Astrocyte (in vitro differentiated cells and primary cell): ENCODE measurements around the gene TMEM200B. TPM values are rescaled to one million over a fixed set of nuclear protein-coding genes. Genes with fewer than 3 reads are reported as not detected.

Experiments
- DNase-seq: peaks from one replicate; pipeline ENCODE4 v3.0.0-alpha.2; 2010; ENCODE audit warnings: low read depth
- FAIRE-seq: peaks from 2 replicates; lab custom pipeline; 2011; peaks lifted over from hg19 to GRCh38; lab: Jason Lieb, UNC
- H2AFZ ChIP-seq: 2 replicates; pipeline ENCODE4 v1.6.0; 2012; ENCODE audit warnings: low read depth, low read length, inconsistent platforms
- H3K27ac ChIP-seq: 2 replicates; pipeline ENCODE4 v1.5.1; 2011; ENCODE audit warnings: low read depth, low read length, inconsistent platforms
- H3K27me3 ChIP-seq: 2 replicates; pipeline ENCODE4 v1.6.0; 2011; ENCODE audit warnings: low read length, inconsistent platforms; ENCODE audit not compliant: insufficient read depth
- H3K36me3 ChIP-seq: 2 replicates; pipeline ENCODE4 v1.5.1; 2011; ENCODE audit warnings: low read length, inconsistent platforms; ENCODE audit not compliant: insufficient read depth
- H3K4me1 ChIP-seq: 2 replicates; pipeline ENCODE4 v1.5.1; 2011; ENCODE audit warnings: low read length, inconsistent platforms; ENCODE audit not compliant: insufficient read depth
- H3K4me2 ChIP-seq: 2 replicates; pipeline ENCODE4 v1.6.0; 2012; ENCODE audit warnings: low read length, inconsistent platforms
- H3K4me3 ChIP-seq: 2 replicates; pipeline ENCODE4 v1.5.1; 2011; ENCODE audit warnings: low read depth, mild to moderate bottlenecking, low read length, inconsistent platforms; ENCODE audit not compliant: insufficient read depth
- H3K79me2 ChIP-seq: 2 replicates; pipeline ENCODE4 v1.6.0; 2012; ENCODE audit warnings: mild to moderate bottlenecking, low read length, inconsistent platforms; ENCODE audit not compliant: insufficient read depth
- H3K9ac ChIP-seq: 2 replicates; pipeline ENCODE4 v1.6.0; 2012; ENCODE audit warnings: mild to moderate bottlenecking, low read length, inconsistent platforms
- H3K9me3 ChIP-seq: 2 replicates; pipeline ENCODE4 v1.5.1; 2012; ENCODE audit warnings: low read depth, mild to moderate bottlenecking, low read length, inconsistent platforms; ENCODE audit not compliant: insufficient read depth
- H4K20me1 ChIP-seq: 2 replicates; pipeline ENCODE4 v1.6.0; 2012; ENCODE audit warnings: low read length, inconsistent platforms; ENCODE audit not compliant: insufficient read depth
- H3K27ac Mint-ChIP-seq: one replicate; pipeline ENCODE4 v1.8.0; 2021; ENCODE audit warnings: mild to moderate bottlenecking, mixed read lengths; ENCODE audit not compliant: unreplicated experiment
- H3K27me3 Mint-ChIP-seq: one replicate; pipeline ENCODE4 v1.8.0; 2021; ENCODE audit warnings: low read depth, mixed read lengths; ENCODE audit not compliant: unreplicated experiment
- H3K36me3 Mint-ChIP-seq: one replicate; pipeline ENCODE4 v1.8.0; 2021; ENCODE audit warnings: low read depth, mixed read lengths; ENCODE audit not compliant: unreplicated experiment
- H3K4me1 Mint-ChIP-seq: one replicate; pipeline ENCODE4 v1.8.0; 2021; ENCODE audit warnings: low read depth, mixed read lengths; ENCODE audit not compliant: unreplicated experiment
- H3K4me3 Mint-ChIP-seq: one replicate; pipeline ENCODE4 v1.8.0; 2021; ENCODE audit warnings: mild to moderate bottlenecking, moderate library complexity, mixed read lengths; ENCODE audit not compliant: unreplicated experiment
- H3K9me3 Mint-ChIP-seq: one replicate; pipeline ENCODE4 v1.8.0; 2021; ENCODE audit warnings: mild to moderate bottlenecking, mixed read lengths; ENCODE audit not compliant: unreplicated experiment
- EZH2 ChIP-seq: IDR thresholded peaks from 2 replicates; pipeline ENCODE4 v1.6.1; 2012; ENCODE audit warnings: mild to moderate bottlenecking, low read length, inconsistent platforms; ENCODE audit not compliant: insufficient read depth
- total RNA-seq: library from RNA; stranded (reverse); gene quantifications from 2 replicates; pipeline ENCODE4 v1.2.1, GENCODE V29; 2021
- TF ChIP-seq, protein P1 (sequence below): IDR thresholded peaks from 2 replicates; pipeline ENCODE4 v1.5.1; 2011; ENCODE audit warnings: low read depth, mild to moderate bottlenecking, inconsistent platforms, low read length, moderate library complexity; ENCODE audit not compliant: insufficient read depth

TMEM200B gene
- total RNA-seq, 1 donor from 2014 or later = 3.6 TPM

DNA sequence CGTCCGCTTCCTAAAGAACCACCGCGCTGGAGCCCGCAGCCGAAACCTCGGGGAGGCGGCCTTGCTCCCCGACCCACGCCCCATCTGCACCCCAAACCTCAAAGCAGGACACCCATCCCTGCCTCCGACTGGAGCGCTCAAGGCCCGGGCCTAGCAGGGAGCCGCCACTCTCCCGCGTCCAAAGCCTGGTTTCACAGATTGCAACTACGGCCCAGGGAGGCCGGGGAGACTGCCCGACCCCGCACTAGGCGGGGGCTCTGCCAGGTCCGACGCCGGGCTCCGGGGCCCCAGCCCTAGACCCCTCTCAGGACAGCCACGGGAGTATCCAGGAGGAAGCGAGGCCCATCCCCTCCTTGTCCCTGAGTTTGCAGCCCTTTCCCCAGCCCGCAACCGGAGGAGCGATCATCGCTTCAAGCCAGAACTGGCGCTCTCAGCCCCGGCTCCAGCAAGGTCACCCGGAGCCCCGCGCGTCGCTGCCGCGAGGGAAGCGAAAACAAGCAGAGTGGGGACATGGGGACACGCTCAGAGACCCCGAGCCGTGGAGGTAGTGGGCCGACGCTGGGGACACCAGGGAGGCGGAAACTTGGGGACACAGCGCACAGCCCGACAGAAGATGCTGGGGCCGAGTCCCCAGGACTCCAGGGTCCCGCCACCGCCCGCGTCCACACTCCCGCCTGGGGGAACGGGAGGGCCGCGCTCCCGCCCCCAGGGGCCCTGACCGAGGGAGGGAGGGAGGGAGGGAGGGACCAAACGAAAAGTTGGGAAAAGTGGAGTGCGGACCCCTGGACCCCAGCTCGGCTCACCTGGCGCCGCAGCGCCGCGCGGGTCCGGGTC is 433 bp downstream of the TMEM200B start:
- Mint-ChIP-seq H3K36me3 (peaks cover under 1% of the 10 kb centered on the region), H3K4me1 (no peaks in the 10 kb centered on the region)
- no peak for FAIRE-seq

DNA sequence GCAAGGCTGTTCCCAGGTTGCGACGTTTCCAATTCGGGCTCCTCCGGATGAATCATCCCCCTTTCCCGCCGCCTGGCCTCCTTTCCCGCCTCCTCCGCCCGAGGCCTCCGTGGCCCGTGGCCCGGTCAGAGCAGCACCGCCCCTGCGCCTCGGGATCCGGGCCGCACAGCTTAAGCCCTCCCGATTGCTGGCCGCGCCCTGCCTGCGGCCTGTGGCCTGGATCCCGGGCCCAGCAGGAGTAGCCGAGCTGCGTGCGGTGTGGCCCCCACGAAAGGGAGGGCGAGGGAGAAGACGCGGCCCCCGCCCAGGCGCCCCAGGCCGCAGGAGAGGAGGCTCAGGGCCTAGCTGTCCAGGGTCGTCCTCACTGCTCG is 1.0 kb downstream of the TMEM200B start:
- H3K9me3 Mint-ChIP-seq = no peaks in the 10 kb centered on the region
- no peaks in the 10 kb centered on the region for H3K36me3 ChIP-seq
- no peaks in the 10 kb centered on the region for H3K4me1 Mint-ChIP-seq
- no peak for TF ChIP-seq EZH2
- TF ChIP-seq, protein P1, sequence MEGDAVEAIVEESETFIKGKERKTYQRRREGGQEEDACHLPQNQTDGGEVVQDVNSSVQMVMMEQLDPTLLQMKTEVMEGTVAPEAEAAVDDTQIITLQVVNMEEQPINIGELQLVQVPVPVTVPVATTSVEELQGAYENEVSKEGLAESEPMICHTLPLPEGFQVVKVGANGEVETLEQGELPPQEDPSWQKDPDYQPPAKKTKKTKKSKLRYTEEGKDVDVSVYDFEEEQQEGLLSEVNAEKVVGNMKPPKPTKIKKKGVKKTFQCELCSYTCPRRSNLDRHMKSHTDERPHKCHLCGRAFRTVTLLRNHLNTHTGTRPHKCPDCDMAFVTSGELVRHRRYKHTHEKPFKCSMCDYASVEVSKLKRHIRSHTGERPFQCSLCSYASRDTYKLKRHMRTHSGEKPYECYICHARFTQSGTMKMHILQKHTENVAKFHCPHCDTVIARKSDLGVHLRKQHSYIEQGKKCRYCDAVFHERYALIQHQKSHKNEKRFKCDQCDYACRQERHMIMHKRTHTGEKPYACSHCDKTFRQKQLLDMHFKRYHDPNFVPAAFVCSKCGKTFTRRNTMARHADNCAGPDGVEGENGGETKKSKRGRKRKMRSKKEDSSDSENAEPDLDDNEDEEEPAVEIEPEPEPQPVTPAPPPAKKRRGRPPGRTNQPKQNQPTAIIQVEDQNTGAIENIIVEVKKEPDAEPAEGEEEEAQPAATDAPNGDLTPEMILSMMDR = no peak
- H3K4me2 ChIP-seq = peak overlapping the region; percentile 98
- peak overlapping the region; percentile 84 for H2AFZ ChIP-seq
- H3K4me3 Mint-ChIP-seq = peak overlapping the region; percentile 73
- peaks cover 22% of the 10 kb centered on the region for H3K4me1 ChIP-seq
- FAIRE-seq (no peak), DNase-seq (peak; percentile 62)
- no peaks in the 10 kb centered on the region for H3K79me2 ChIP-seq
- H3K27me3 ChIP-seq = no peaks in the 10 kb centered on the region
- peak overlapping the region; percentile 93 for H3K9ac ChIP-seq
- H3K27ac Mint-ChIP-seq = no peak overlapping the region
- H4K20me1 ChIP-seq = peaks cover 14% of the 10 kb centered on the region
- H3K27me3 Mint-ChIP-seq = peaks cover 4% of the 10 kb centered on the region
- H3K4me3 ChIP-seq = peak overlapping the region; percentile 57
- peak overlapping the region; percentile 66 for H3K27ac ChIP-seq
- no peaks in the 10 kb centered on the region for H3K9me3 ChIP-seq
- H3K36me3 Mint-ChIP-seq = peaks cover 2% of the 10 kb centered on the region

More for the DNA sequence above, 433 bp downstream of the TMEM200B start:
- H2AFZ ChIP-seq = peak overlapping the region; percentile 84
- H4K20me1 ChIP-seq = peaks cover 14% of the 10 kb centered on the region
- peak overlapping the region; percentile 66 for H3K27ac ChIP-seq
- no peaks in the 10 kb centered on the region for H3K9me3 ChIP-seq
- H3K4me2 ChIP-seq = peak overlapping the region; percentile 98
- H3K4me3 ChIP-seq = peak overlapping the region; percentile 57
- DNase-seq = peak; percentile 32
- H3K4me1 ChIP-seq = peaks cover 22% of the 10 kb centered on the region
- H3K36me3 ChIP-seq = no peaks in the 10 kb centered on the region
- TF ChIP-seq, protein P1 = no peak
- TF ChIP-seq EZH2 = no peak
- no peaks in the 10 kb centered on the region for H3K27me3 ChIP-seq
- no peaks in the 10 kb centered on the region for H3K79me2 ChIP-seq
- peak overlapping the region; percentile 73 for H3K4me3 Mint-ChIP-seq
- H3K9me3 Mint-ChIP-seq = no peaks in the 10 kb centered on the region
- no peak overlapping the region for H3K27ac Mint-ChIP-seq
- peaks cover 4% of the 10 kb centered on the region for H3K27me3 Mint-ChIP-seq
- H3K9ac ChIP-seq = peak overlapping the region; percentile 93
